Hepatocyte (in vitro differentiated cells): Measurements from ENCODE around the gene UGT1A4. TPM values are rescaled to one million over a fixed set of nuclear protein-coding genes. Genes with fewer than 3 reads are reported as not detected.

ENCODE experiments used
- DNase-seq: peaks from one replicate; pipeline ENCODE4 v3.0.0-alpha.2; 2016; ENCODE audit warnings: low spot score
- H2AFZ ChIP-seq: fragments of 200-600 bp; sonication (generic); 2 replicates; pipeline ENCODE4 v1.6.0; 2016; ENCODE audit warnings: antibody characterized with exemption, mild to moderate bottlenecking
- H3K27ac ChIP-seq: fragments of 200-600 bp; sonication (generic); 2 replicates; pipeline ENCODE4 v1.5.1; 2016; ENCODE audit warnings: mild to moderate bottlenecking
- H3K27me3 ChIP-seq: fragments of 200-600 bp; sonication (generic); 2 replicates; pipeline ENCODE4 v1.6.1; 2016
- H3K36me3 ChIP-seq: fragments of 200-600 bp; sonication (generic); replicated peaks from 2 replicates; pipeline ENCODE4 v1.5.1; 2016; ENCODE audit warnings: low read depth; ENCODE audit not compliant: insufficient read depth
- H3K4me1 ChIP-seq: fragments of 200-600 bp; sonication (generic); 2 replicates; pipeline ENCODE4 v1.5.1; 2016; ENCODE audit warnings: mild to moderate bottlenecking, moderate library complexity; ENCODE audit not compliant: insufficient read depth
- H3K4me2 ChIP-seq: fragments of 200-600 bp; sonication (generic); 2 replicates; pipeline ENCODE4 v1.6.0; 2016
- H3K4me3 ChIP-seq: fragments of 200-600 bp; sonication (generic); 2 replicates; pipeline ENCODE4 v1.5.1; 2016; ENCODE audit warnings: mild to moderate bottlenecking
- H3K79me2 ChIP-seq: fragments of 200-600 bp; sonication (generic); 2 replicates; pipeline ENCODE4 v1.6.0; 2017; ENCODE audit warnings: mild to moderate bottlenecking
- H3K9me2 ChIP-seq: fragments of 200-600 bp; sonication (generic); replicated peaks from 2 replicates; pipeline ENCODE4 v1.6.0; 2017; ENCODE audit warnings: mild to moderate bottlenecking; ENCODE audit not compliant: insufficient read depth
- H3K9me3 ChIP-seq: fragments of 200-600 bp; sonication (generic); 2 replicates; pipeline ENCODE4 v1.5.1; 2016; ENCODE audit warnings: low read depth, mild to moderate bottlenecking
- H4K20me1 ChIP-seq: fragments of 200-600 bp; sonication (generic); 2 replicates; pipeline ENCODE4 v1.6.0; 2016; ENCODE audit warnings: mild to moderate bottlenecking; ENCODE audit not compliant: insufficient read depth, poor library complexity, severe bottlenecking
- EZH2 ChIP-seq: fragments of 200-600 bp; sonication (generic); IDR thresholded peaks from 2 replicates; pipeline ENCODE4 v1.6.1; 2016; ENCODE audit warnings: antibody characterized with exemption, mild to moderate bottlenecking, borderline replicate concordance
- EZH2phosphoT487 ChIP-seq: fragments of 200-600 bp; sonication (generic); IDR thresholded peaks from one replicate; pipeline ENCODE4 v1.6.1; 2018; ENCODE audit warnings: antibody characterized with exemption, mild to moderate bottlenecking, low read depth, moderate library complexity; ENCODE audit not compliant: unreplicated experiment, severe bottlenecking
- WGBS: methylation state at CpG from one replicate; pipeline ENCODE4 v1.1.6; 2016; ENCODE audit warnings: low lambda C conversion rate; ENCODE audit errors: missing lambda C conversion rate; 5-methylcytosine and 5-hydroxymethylcytosine counted together
- polyA plus RNA-seq: library from polyadenylated mRNA; unstranded; fragments of >200 nt; fragmentation: Nextera tagmentation; extraction: Ambion mirVana; gene quantifications from 2 replicates; pipeline ENCODE4 v1.2.1, GENCODE V29; 2016
- total RNA-seq: library from RNA; depleted of rRNA; stranded (reverse); fragments of >200 nt; gene quantifications from 2 replicates; pipeline ENCODE4 v1.2.3, GENCODE V29; 2014
- TF ChIP-seq, protein P1 (sequence below): fragments of 200-600 bp; sonication (generic); IDR thresholded peaks from 2 replicates; pipeline ENCODE4 v1.5.1; 2016; ENCODE audit warnings: antibody characterized with exemption, mild to moderate bottlenecking; ENCODE audit not compliant: poor library complexity

The UGT1A4 gene
- total and polyA plus RNA-seq, 2 experiments from 2014 or later = not detected

GRCh38 chr2:233799087-233799665, 80.6 kb downstream of the UGT1A4 start:
- no peak for TF ChIP-seq EZH2phosphoT487
- TF ChIP-seq, protein P1, sequence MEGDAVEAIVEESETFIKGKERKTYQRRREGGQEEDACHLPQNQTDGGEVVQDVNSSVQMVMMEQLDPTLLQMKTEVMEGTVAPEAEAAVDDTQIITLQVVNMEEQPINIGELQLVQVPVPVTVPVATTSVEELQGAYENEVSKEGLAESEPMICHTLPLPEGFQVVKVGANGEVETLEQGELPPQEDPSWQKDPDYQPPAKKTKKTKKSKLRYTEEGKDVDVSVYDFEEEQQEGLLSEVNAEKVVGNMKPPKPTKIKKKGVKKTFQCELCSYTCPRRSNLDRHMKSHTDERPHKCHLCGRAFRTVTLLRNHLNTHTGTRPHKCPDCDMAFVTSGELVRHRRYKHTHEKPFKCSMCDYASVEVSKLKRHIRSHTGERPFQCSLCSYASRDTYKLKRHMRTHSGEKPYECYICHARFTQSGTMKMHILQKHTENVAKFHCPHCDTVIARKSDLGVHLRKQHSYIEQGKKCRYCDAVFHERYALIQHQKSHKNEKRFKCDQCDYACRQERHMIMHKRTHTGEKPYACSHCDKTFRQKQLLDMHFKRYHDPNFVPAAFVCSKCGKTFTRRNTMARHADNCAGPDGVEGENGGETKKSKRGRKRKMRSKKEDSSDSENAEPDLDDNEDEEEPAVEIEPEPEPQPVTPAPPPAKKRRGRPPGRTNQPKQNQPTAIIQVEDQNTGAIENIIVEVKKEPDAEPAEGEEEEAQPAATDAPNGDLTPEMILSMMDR = no peak
- TF ChIP-seq EZH2 = no peak
- Histone ChIP-seq H4K20me1 (no peaks in the 10 kb centered on the region), H3K4me2 (no peak overlapping the region), H3K4me3 (no peak overlapping the region), H3K79me2 (no peaks in the 10 kb centered on the region), H3K9me2 (no peaks in the 10 kb centered on the region), H3K4me1 (no peaks in the 10 kb centered on the region), H3K27me3 (no peaks in the 10 kb centered on the region), H3K27ac (no peak overlapping the region), H2AFZ (no peak overlapping the region), H3K36me3 (no peaks in the 10 kb centered on the region), H3K9me3 (no peaks in the 10 kb centered on the region)
- 71% methylated on average over 7 of the region's 7 CpGs for WGBS
- DNase-seq = no peak

GRCh38 chr2:233799716-233800115, 81.2 kb downstream of the UGT1A4 start:
- no peaks in the 10 kb centered on the region for H3K36me3 ChIP-seq
- no peaks in the 10 kb centered on the region for H4K20me1 ChIP-seq
- no peak for DNase-seq
- H3K79me2 ChIP-seq = no peaks in the 10 kb centered on the region
- TF ChIP-seq EZH2 (no peak), EZH2phosphoT487 (no peak)
- TF ChIP-seq, protein P1 = no peak
- H3K4me2 ChIP-seq = no peak overlapping the region
- H3K4me3 ChIP-seq = no peak overlapping the region
- H3K27me3 ChIP-seq = no peaks in the 10 kb centered on the region
- H3K27ac ChIP-seq = no peak overlapping the region
- WGBS = 49% methylated on average over 5 of the region's 5 CpGs
- no peaks in the 10 kb centered on the region for H3K4me1 ChIP-seq
- no peak overlapping the region for H2AFZ ChIP-seq
- H3K9me3 ChIP-seq = no peaks in the 10 kb centered on the region
- H3K9me2 ChIP-seq = no peaks in the 10 kb centered on the region

- no peak for DNase-seq
- Histone ChIP-seq H3K27ac (no peak overlapping the region), H3K9me3 (no peaks in the 10 kb centered on the region), H3K27me3 (no peaks in the 10 kb centered on the region), H3K79me2 (no peaks in the 10 kb centered on the region), H2AFZ (no peak overlapping the region), H4K20me1 (no peaks in the 10 kb centered on the region), H3K9me2 (no peaks in the 10 kb centered on the region), H3K36me3 (no peaks in the 10 kb centered on the region), H3K4me3 (no peak overlapping the region), H3K4me2 (no peak overlapping the region), H3K4me1 (no peaks in the 10 kb centered on the region)
- 81% methylated on average over 7 of the region's 7 CpGs for whole genome bisulfite sequencing
- TF ChIP-seq EZH2phosphoT487 = no peak
- TF ChIP-seq EZH2 = no peak
- TF ChIP-seq, protein P1 = no peak
Measured at GRCh38 chr2:233800208-233800607, 81.7 kb downstream of the UGT1A4 start.
